Stimulated activated CD8-positive, alpha-beta memory T cell treated with anti-CD3 and anti-CD28 coated beads, Interleukin-12 subunit alpha, Interleukin-12 subunit beta, amount 100 ng/mL, for 24 hours (primary cell): Measurements from ENCODE around the gene RPL31.

Source experiments
- DNase-seq: peaks from one replicate; pipeline ENCODE4 v3.0.0-alpha.2; 2020; ENCODE audit errors: extremely low read depth

Gene RPL31

GRCh38 chr2:100974712-100975520, 27.2 kb upstream of the RPL31 start:
- no peak for DNase-seq

- DNase-seq: no peak
Measured at GRCh38 chr2:100975521-100975785, 26.6 kb upstream of the RPL31 start.

- DNase-seq: no peak
Measured at GRCh38 chr2:100976061-100976460, 26.0 kb upstream of the RPL31 start.

- no peak for DNase-seq
Measured at GRCh38 chr2:100976645-100977391, 25.3 kb upstream of the RPL31 start.

GRCh38 chr2:100977511-100977910, 24.6 kb upstream of the RPL31 start:
- DNase-seq: no peak

- no peak for DNase-seq
Measured at GRCh38 chr2:100978582-100979191, 23.4 kb upstream of the RPL31 start.

- no peak for DNase-seq
Measured at GRCh38 chr2:100980046-100980445, 22.0 kb upstream of the RPL31 start.

- DNase-seq: no peak
Measured at GRCh38 chr2:100981011-100981410, 21.1 kb upstream of the RPL31 start.

- no peak for DNase-seq
Measured at GRCh38 chr2:100982431-100982861, 19.6 kb upstream of the RPL31 start.

GRCh38 chr2:100983201-100983600, 18.9 kb upstream of the RPL31 start:
- no peak for DNase-seq

GRCh38 chr2:100983684-100984310, 18.3 kb upstream of the RPL31 start:
- DNase-seq: no peak

GRCh38 chr2:100984892-100985307, 17.2 kb upstream of the RPL31 start:
- no peak for DNase-seq

- DNase-seq: no peak
Measured at GRCh38 chr2:100986157-100986556, 15.9 kb upstream of the RPL31 start.

- DNase-seq: no peak
Measured at GRCh38 chr2:100987536-100987935, 14.6 kb upstream of the RPL31 start.

GRCh38 chr2:100987974-100988373, 14.1 kb upstream of the RPL31 start:
- no peak for DNase-seq

GRCh38 chr2:100988630-100989417, 13.3 kb upstream of the RPL31 start:
- DNase-seq: no peak

- DNase-seq: no peak
Measured at GRCh38 chr2:100989666-100990065, 12.4 kb upstream of the RPL31 start.

GRCh38 chr2:100990166-100990565, 11.9 kb upstream of the RPL31 start:
- DNase-seq: no peak

- no peak for DNase-seq
Measured at GRCh38 chr2:100990650-100991403, 11.3 kb upstream of the RPL31 start.

- DNase-seq: no peak
Measured at GRCh38 chr2:100991404-100991773, 10.7 kb upstream of the RPL31 start.

GRCh38 chr2:100992262-100992661, 9.8 kb upstream of the RPL31 start:
- DNase-seq: no peak
